Hematopoietic multipotent progenitor cell treated with erythropoietin and hydrocortisone succinate and interleukin-3 and kit ligand, for 8 days (in vitro differentiated cells): ENCODE results near the gene UXT.

Experiments
- DNase-seq: peaks from one replicate; pipeline ENCODE4 v3.0.0-alpha.2; 2015

The UXT gene

GRCh38 chrX:47648376-47648775, 10.6 kb downstream of the UXT start:
- DNase-seq = no peak

GRCh38 chrX:47646636-47647035, 12.3 kb downstream of the UXT start:
- DNase-seq = no peak

- no peak for DNase-seq
Observed at GRCh38 chrX:47645530-47645929, 13.4 kb downstream of the UXT start.

- DNase-seq = peak; percentile 28
Observed at GRCh38 chrX:47644557-47645091, 14.4 kb downstream of the UXT start.

GRCh38 chrX:47643926-47644325, 15.1 kb downstream of the UXT start:
- peak; percentile 46 for DNase-seq

GRCh38 chrX:47638816-47639215, 20.2 kb downstream of the UXT start:
- DNase-seq = no peak

- peak; percentile 81 for DNase-seq
Observed at GRCh38 chrX:47637546-47638195, 21.3 kb downstream of the UXT start.

GRCh38 chrX:47634871-47635575, 24.0 kb downstream of the UXT start:
- no peak for DNase-seq

GRCh38 chrX:47633689-47634590, 25.0 kb downstream of the UXT start:
- no peak for DNase-seq

GRCh38 chrX:47632666-47633065, 26.3 kb downstream of the UXT start:
- no peak for DNase-seq

- DNase-seq = no peak
Observed at GRCh38 chrX:47631676-47632075, 27.3 kb downstream of the UXT start.

- peak; percentile 14 for DNase-seq
Observed at GRCh38 chrX:47629419-47630200, 29.4 kb downstream of the UXT start, which contains the start of gene CFP. CFP (minus strand) TSS chrX:47629930; CDS start chrX:47629844, 86 bp downstream.

GRCh38 chrX:47628982-47629381, 30.0 kb downstream of the UXT start:
- peak; percentile 13 for DNase-seq

- DNase-seq = no peak
Observed at GRCh38 chrX:47625365-47625764, 33.6 kb downstream of the UXT start.

GRCh38 chrX:47623540-47624027, 35.4 kb downstream of the UXT start:
- DNase-seq = peak; percentile 53

GRCh38 chrX:47621851-47622250, 37.1 kb downstream of the UXT start:
- no peak for DNase-seq

GRCh38 chrX:47620303-47620685, 38.7 kb downstream of the UXT start:
- no peak for DNase-seq

- peak; percentile 78 for DNase-seq
Observed at GRCh38 chrX:47619486-47620302, 39.3 kb downstream of the UXT start, which contains the start of gene SYN1. SYN1 (minus strand) TSS chrX:47619857; CDS start chrX:47619728, 129 bp downstream.

GRCh38 chrX:47618923-47619485, 40.0 kb downstream of the UXT start:
- DNase-seq = no peak

- no peak for DNase-seq
Observed at GRCh38 chrX:47614618-47615017, 44.4 kb downstream of the UXT start.

- peak; percentile 42 for DNase-seq
Observed at GRCh38 chrX:47613082-47613481, 45.9 kb downstream of the UXT start.
